GM18507 (cell line): ENCODE results near the gene POLR2H.

Source experiments
- DNase-seq: peaks from one replicate; pipeline ENCODE4 v3.0.0; 2011; ENCODE audit warnings: low read depth; ENCODE audit not compliant: insufficient read length; ENCODE audit errors: extremely low spot score
- FAIRE-seq: peaks from 2 replicates; lab custom pipeline; 2011; peaks lifted over from hg19 to GRCh38; lab: Jason Lieb, UNC

POLR2H gene

DNA sequence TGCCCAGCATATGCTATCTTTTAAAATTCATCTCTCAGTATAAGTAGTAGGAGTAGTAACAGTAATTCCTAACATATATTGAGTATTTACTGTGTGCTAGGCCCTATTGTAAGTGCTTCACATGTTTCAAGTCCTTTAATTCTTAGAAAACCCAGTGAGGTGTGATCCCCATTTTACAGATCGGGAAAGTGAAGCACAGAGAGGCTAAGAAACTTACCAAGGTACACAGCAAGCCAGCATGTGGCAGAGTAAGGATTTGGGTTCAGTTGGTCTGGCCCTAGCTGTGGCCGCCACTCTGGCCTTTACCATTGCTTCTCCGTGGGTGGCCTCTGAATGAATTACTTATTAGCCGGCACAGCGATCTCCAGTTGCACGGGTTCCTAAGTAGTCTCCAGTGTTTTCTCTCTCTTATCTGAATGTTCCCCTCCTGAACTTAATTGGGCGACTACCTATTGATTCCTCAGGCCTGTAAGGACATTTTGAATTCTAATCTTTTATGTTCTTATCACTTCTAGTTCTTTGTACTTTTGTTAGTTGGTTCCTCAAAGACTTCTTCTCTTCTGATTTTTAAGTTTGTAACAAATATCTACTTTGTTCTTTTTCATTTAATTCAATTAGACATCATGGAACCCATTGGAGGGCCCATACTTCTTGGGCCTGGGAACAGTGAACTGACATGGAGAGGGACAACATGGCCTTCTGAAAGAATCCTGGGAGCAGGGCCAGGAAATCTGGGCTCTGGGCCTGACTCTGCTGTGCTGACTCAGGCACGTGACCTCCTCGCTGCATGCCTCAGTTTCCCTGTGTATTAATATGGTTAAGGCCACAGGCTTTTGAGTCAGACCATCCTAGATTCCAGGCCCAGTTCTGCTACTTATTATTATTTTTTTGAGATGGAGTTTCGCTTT is 11.7 kb upstream of the POLR2H start:
- FAIRE-seq = no peak
- DNase-seq = no peak

DNA sequence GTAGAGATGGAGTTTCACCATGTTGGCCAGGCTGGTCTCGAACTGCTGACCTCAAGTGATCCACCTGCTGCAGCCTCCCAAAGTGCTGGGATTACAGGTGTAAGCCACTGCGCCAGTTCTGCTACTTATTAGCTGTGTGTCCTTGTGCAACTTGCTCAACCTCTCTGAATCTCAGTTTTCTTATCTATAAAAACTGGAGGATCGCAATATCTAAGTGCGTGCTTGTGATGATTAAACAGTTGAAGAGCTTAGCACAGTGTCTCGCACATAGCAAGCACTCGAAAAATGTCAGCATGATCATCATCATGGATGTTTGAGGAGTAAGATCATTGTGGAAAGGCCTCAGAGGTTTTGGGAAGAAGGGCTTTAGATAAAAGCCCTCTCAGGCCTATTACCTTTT is 10.9 kb upstream of the POLR2H start:
- FAIRE-seq (no peak), DNase-seq (no peak)

- DNase-seq (no peak), FAIRE-seq (no peak)
These were observed 9.9 kb upstream of the POLR2H start for GRCh38 chr3:184351511-184352148.

- DNase-seq (no peak), FAIRE-seq (no peak)
These were observed 9.2 kb upstream of the POLR2H start for GRCh38 chr3:184352149-184352785.

GRCh38 chr3:184352897-184353545 is 8.5 kb upstream of the POLR2H start:
- FAIRE-seq (no peak), DNase-seq (no peak)

DNA sequence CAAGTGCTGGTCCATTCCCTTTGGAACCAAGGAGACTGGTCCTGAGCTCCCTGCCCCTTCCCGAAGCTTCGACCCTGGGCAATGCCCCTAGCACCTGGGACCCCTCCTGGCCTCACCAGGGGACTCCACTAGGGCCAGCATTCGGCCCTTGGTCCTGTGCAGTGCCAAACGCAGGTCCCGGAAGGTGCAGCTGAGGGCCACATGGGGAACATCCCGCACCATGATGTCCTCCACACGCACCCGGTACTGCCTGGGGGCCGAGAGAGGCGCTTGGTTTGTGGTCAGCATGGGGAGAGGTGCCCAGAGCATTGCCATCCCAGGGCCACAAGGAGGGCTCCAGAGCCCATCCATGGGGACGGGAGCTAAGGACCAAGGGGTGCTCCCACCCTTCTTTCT is 8.0 kb upstream of the POLR2H start:
- FAIRE-seq (no peak), DNase-seq (no peak)

GRCh38 chr3:184354121-184354728 is 7.3 kb upstream of the POLR2H start:
- peak; percentile 39 for DNase-seq
- FAIRE-seq = peak; percentile 36

DNA sequence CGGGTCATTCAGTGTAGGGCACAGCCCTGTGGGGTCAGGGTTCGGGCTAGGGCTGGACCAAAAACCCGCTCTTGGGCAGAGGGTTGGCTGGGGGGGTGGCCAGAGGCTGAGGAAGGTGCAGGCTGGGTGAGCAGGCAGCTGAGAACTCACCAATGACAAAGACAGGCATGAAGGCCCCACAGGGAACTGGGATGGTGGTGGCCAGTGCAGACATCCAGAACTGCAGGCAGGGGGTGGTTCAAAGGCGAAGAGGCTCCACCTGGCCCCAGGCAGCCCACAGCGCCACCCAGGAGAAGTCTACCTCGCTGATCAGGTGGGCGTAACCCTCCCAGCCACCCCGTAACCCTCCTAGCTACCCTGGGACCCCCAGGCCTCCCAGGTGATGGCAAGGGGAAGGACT is 6.8 kb upstream of the POLR2H start:
- FAIRE-seq (no peak), DNase-seq (no peak)

DNA sequence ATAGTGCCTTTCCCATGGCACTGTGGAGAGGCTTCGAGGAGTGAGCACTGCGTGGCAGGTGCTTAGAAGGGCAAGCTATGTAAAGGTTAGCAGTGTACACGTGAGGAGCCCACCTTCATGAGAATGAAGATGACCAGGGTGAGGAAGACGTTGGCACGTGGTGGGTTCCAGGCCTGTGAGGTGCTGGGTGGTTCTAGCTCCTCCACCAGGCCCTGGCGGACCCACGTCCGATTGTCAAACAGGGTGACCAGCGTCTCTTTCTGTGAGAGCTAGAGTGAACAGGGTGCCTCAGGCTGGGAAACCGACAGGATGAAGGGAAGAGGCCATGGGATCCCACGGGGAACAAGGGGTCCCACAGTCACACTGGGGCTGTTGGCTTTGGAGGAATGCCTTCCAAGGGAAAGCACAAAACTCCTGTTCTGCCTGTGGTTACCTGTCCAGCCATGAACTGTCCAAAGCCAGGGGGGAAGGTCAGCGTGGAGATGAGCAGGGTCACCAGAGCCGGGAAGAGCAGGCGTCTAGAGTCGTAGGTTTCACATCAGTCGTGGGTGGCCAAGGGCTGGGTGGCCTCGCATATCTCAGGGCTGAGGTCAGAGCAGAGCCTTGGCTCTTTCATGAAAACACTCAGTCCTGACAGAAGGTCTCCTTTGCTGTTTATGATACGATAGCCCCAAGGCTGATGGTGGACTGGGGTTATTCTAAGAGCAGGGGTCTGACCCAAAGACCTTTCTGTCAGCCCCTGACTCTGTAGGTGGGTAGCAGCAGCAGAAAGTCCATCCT is 6.1 kb upstream of the POLR2H start:
- DNase-seq (no peak), FAIRE-seq (no peak)

- no peak for FAIRE-seq
These were observed 4.0 kb upstream of the POLR2H start for GRCh38 chr3:184357248-184358123.

DNA sequence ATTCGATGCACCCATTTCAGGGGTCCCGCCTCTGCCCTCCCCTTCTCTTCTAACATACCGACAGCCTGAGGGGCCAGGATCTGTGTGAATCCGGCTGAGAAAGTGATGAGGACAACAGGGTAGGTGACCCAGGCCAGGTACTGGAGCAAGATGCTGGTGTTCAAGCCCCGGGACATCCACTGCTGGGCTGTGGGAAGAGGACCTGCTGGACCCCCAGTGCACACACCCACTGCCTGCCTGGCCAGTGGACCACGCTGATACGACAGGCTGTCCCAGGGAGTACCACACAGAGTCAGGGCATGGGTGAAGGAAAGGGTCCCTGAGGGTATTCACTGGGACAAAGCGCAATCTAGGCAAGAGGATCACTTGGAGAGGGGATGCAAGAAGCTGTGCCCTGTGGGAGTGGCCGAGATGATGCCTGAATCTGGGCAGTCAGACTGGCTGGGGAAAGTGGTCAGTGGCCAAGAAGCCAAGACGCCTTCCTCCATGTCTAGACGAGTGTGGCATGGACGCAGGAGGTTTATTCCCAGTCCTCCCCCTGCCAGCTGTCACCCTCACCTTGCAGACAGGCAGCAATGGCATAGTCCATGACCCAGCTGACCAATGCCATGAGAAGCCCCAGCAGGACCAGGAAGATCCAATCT is 3.3 kb upstream of the POLR2H start:
- FAIRE-seq (no peak), DNase-seq (no peak)

More at GRCh38 chr3:184357248-184358123, 4.0 kb upstream of the POLR2H start:
- no peak for DNase-seq

- FAIRE-seq = no peak
- no peak for DNase-seq
These were observed 2.6 kb upstream of the POLR2H start for GRCh38 chr3:184358921-184359350.

GRCh38 chr3:184359610-184360009 is 1.9 kb upstream of the POLR2H start:
- no peak for DNase-seq
- no peak for FAIRE-seq

DNA sequence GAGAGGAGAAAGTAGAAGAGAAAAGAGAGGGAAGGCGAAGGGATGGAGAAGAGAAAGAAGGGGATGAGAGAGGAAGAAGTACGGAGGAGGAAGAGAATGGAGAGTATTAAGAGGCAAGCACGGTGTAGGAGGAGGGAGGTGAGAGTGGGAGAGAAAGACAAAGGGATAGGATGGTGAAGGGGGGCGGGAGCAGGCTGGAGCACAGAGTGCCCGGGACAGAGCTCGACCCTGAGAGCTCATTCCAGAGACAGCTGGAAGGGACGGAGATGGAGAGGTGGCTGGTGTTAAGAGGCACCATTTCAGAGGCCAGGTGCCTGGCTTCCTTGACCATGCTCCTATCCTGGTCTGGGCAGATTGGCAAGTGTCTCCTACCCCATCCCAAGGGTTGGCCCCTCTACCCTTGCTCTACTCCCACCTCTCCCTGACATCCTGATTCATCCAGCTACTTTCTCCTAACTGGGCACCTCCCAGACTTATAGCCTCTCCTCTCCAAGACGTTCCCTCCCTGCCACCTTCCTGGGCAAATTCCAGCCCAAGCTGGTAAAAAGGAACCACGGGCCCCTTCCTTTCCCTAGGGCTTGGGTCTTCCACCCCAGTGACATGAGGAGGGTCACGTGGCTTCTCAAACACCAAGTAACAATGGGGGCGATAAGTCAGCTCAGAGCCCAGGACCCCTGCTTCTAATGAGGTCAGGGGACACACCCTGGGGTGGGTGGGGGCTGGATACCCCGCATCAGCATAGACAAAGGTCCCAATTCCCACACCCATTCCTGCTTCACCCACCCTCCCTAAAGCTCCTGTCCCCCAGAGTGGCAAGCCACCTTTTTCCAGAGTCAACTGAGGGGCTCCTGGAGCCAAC is 1.2 kb upstream of the POLR2H start:
- FAIRE-seq (no peak), DNase-seq (no peak)

DNA sequence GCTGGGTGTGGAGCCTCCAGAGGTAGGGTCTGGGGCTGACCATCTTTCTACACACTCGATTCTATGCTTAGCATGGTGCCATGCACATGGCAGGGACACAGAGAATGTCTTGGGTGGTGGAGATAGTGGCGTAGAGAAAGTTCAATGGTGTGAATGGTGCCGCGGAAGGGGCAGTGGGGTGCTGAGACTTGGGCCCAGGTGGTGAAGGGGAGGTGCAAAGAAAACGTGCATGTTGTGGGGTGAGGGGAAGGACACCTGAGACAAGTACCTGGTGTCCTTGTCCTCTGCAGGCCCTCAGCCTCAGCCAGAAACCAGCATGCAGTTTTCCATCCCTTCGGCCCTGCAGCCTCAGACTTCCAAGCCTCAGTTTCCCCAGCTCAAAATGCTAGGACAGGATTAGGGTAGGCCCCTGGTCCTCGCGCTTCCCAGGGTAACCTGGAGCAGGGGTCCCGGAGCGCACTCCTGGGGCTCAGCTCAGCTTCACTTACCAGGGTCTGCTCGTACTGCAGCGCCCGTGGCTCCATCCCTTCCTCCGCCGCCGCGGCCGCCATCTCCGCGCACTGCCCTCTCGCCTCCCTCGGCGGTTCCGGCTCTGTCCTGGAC is 480 bp upstream of the POLR2H start:
- no peak for DNase-seq
- FAIRE-seq = no peak

GRCh38 chr3:184361932-184362667 is 590 bp downstream of the POLR2H start:
- FAIRE-seq (no peak), DNase-seq (peak; percentile 22)
